H54 (cell line): ENCODE results near the gene PRKG1.
A peak's percentile ranks its signal among the peaks of the same experiment; 100 is the strongest.

Experiments used
- DNase-seq: peaks from one replicate; pipeline ENCODE4 v3.0.0; 2011; ENCODE audit warnings: low spot score, mixed read lengths; ENCODE audit not compliant: insufficient read length
- FAIRE-seq: peaks from 3 replicates; lab custom pipeline; 2011; peaks lifted over from hg19 to GRCh38; lab: Jason Lieb, UNC
- POLR2A ChIP-seq: IDR thresholded peaks from 2 replicates; pipeline ENCODE4 v1.6.1; 2011; ENCODE audit warnings: low read depth, mild to moderate bottlenecking, low read length

Gene PRKG1

GRCh38 chr10:51961401-51961800, 887.1 kb downstream of the PRKG1 start:
- FAIRE-seq (no peak), DNase-seq (no peak)
- no peak for TF ChIP-seq POLR2A

- TF ChIP-seq POLR2A = no peak
- FAIRE-seq (peak; percentile 92), DNase-seq (no peak)
These were observed 890.3 kb downstream of the PRKG1 start for GRCh38 chr10:51964630-51965029.

- no peak for FAIRE-seq
- no peak for DNase-seq
- TF ChIP-seq POLR2A = no peak
These were observed 891.2 kb downstream of the PRKG1 start for GRCh38 chr10:51965451-51965850.

- no peak for TF ChIP-seq POLR2A
- DNase-seq = no peak
- no peak for FAIRE-seq
These were observed 898.6 kb downstream of the PRKG1 start for GRCh38 chr10:51972733-51973346.

- no peak for DNase-seq
- no peak for TF ChIP-seq POLR2A
- no peak for FAIRE-seq
These were observed 906.5 kb downstream of the PRKG1 start for GRCh38 chr10:51980752-51981151.

- no peak for FAIRE-seq
- DNase-seq = no peak
- no peak for TF ChIP-seq POLR2A
These were observed 907.4 kb downstream of the PRKG1 start for GRCh38 chr10:51981731-51982130.

- DNase-seq (no peak), FAIRE-seq (no peak)
- no peak for TF ChIP-seq POLR2A
These were observed 909.2 kb downstream of the PRKG1 start for GRCh38 chr10:51983481-51983880.

GRCh38 chr10:51985336-51985735, 911.0 kb downstream of the PRKG1 start:
- no peak for TF ChIP-seq POLR2A
- FAIRE-seq = no peak
- no peak for DNase-seq

GRCh38 chr10:51986516-51986915, 912.2 kb downstream of the PRKG1 start:
- no peak for FAIRE-seq
- no peak for TF ChIP-seq POLR2A
- DNase-seq = no peak

- no peak for TF ChIP-seq POLR2A
- DNase-seq (no peak), FAIRE-seq (no peak)
These were observed 919.2 kb downstream of the PRKG1 start for GRCh38 chr10:51993475-51993874.

- TF ChIP-seq POLR2A = no peak
- DNase-seq (no peak), FAIRE-seq (no peak)
These were observed 924.8 kb downstream of the PRKG1 start for GRCh38 chr10:51999096-51999495.

GRCh38 chr10:52004342-52004949, 930.2 kb downstream of the PRKG1 start:
- DNase-seq (peak; percentile 19), FAIRE-seq (peak; percentile 75)
- TF ChIP-seq POLR2A = no peak

- no peak for DNase-seq
- FAIRE-seq = no peak
- no peak for TF ChIP-seq POLR2A
These were observed 932.8 kb downstream of the PRKG1 start for GRCh38 chr10:52007091-52007490.

- no peak for TF ChIP-seq POLR2A
- DNase-seq (no peak), FAIRE-seq (no peak)
These were observed 936.8 kb downstream of the PRKG1 start for GRCh38 chr10:52011118-52011517.

GRCh38 chr10:52019077-52019555, 944.8 kb downstream of the PRKG1 start:
- no peak for TF ChIP-seq POLR2A

More at GRCh38 chr10:52019077-52019555, 944.8 kb downstream of the PRKG1 start:
- no peak for FAIRE-seq
- DNase-seq = no peak
